ENCODE results near the gene GAREM2. TPM values are rescaled to one million over a fixed set of nuclear protein-coding genes. Genes with fewer than 3 reads are reported as not detected.

The GAREM2 gene
- 1 to 10 TPM in 2 of 4 donors, under 1 TPM in 2; 0.25 to 1.8 (median 0.74) TPM for total RNA-seq

DNA sequence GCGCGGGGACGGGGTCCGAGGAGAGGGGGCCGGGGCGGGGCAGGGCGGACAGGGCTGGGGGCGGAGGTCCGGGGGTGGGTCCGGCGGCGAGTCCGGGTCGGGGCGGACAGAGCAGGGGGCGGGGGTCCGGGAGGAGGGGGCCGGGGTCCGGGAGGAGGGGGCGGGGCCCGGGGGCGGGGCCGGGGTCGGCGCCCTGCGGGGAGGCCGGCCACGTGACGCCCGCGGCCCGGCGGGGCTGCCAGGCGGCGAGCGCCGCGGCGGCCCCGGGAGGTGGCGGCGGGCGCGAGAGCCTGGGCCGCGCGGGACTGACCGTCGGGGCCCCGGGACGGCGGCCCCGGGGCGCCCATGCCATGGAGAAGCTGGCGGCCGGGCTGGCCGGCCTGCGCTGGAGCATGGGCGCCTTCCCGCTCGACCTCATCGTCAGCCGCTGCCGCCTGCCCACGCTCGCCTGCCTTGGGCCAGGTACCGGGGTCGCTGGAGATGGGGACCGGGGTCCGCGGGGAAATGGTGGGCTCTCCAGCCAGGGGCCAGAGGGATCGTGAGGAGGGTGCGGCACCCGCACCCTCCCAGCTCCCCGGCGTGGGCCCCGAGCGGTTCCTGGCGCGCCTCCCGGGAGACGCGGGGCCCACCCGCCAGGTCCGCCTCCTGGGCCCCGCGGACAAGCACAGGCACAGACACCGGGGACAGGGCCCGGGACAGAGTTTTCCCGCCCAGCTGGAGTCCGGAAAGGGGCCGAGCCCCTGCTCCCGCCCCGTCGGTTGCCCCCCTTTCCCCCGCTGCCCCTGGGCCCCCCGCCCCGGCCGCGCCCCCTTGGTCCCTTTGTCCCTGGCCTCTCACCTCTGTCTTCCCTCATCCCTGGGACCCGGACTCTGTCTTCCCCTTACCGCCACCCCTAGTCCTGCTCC, at the start of gene GAREM2:
GAREM2 (plus strand) TSS at position 218 of the 905 bp plus-strand sequence; CDS start at position 351, 133 bp downstream.
- peaks cover 22 to 27% (median 23%) of the 10 kb centered on the region in 3 donors for H3K27me3 ChIP-seq
- peak within 1 kb of the TSS; percentile 40 to 51 (median 47) for H3K4me3 ChIP-seq
- in situ Hi-C loops (cut with MboI; ENCODE audit: low sequenced_read_pairs in 4 of 4): no loop called here

DNA sequence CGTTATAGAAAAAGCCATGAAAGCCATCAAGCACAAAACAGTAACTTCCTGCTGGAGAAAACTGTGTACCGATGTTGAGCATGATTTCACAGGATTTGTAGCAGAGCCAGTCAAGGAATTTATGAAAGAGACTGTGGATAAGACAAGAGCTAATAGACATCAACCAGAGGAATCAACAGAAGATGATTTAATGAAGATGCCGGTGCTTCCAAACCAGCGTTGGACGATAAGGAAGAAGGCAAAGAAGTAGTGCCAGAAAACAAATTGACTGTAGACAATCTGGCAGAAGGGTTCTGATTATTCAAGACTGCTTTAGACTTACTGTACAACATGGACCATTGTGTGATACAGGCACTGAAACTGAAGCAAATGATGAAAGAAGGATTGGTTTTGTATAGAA, 49.5 kb upstream of the GAREM2 start:
- in situ Hi-C loops (cut with MboI; ENCODE audit: low sequenced_read_pairs in 4 of 4): no loop called here
- Histone ChIP-seq H3K4me1 (peaks cover 85 to 92% of the 10 kb centered on the region in 2 donors), H3K36me3 (no peaks in the 10 kb centered on the region), H3K4me3 (no peak overlapping the region), H3K27me3 (no peaks in the 10 kb centered on the region), H3K27ac (peak overlapping the region; percentile 77 to 95 (median 86)), H3K9me3 (no peaks in the 10 kb centered on the region)
- ATAC-seq (no peak), DNase-seq (no peak)
- TF ChIP-seq POLR2A (IDR thresholded peaks at IDR 0.05): no peak
- TF ChIP-seq, protein P1, sequence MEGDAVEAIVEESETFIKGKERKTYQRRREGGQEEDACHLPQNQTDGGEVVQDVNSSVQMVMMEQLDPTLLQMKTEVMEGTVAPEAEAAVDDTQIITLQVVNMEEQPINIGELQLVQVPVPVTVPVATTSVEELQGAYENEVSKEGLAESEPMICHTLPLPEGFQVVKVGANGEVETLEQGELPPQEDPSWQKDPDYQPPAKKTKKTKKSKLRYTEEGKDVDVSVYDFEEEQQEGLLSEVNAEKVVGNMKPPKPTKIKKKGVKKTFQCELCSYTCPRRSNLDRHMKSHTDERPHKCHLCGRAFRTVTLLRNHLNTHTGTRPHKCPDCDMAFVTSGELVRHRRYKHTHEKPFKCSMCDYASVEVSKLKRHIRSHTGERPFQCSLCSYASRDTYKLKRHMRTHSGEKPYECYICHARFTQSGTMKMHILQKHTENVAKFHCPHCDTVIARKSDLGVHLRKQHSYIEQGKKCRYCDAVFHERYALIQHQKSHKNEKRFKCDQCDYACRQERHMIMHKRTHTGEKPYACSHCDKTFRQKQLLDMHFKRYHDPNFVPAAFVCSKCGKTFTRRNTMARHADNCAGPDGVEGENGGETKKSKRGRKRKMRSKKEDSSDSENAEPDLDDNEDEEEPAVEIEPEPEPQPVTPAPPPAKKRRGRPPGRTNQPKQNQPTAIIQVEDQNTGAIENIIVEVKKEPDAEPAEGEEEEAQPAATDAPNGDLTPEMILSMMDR (IDR thresholded peaks at IDR 0.05 in 4 of 5, conservative IDR thresholded peaks at IDR 0.05 in 1 of 5): no peak
- intact Hi-C loops (cut with DNase I; ENCODE audit: low total_unique reads): no loop called here

More for the DNA sequence above, at the start of gene GAREM2:
- TF ChIP-seq, protein P1 (IDR thresholded peaks at IDR 0.05 in 4 of 5, conservative IDR thresholded peaks at IDR 0.05 in 1 of 5): no peak
- H3K27ac ChIP-seq: no peak within 1 kb of the TSS
- intact Hi-C loops (cut with DNase I; ENCODE audit: low total_unique reads): no loop called here
- no peaks in the 10 kb centered on the region for H3K36me3 ChIP-seq
- ATAC-seq (peak in 1 of 2 donors; percentile 7), DNase-seq (no peak)
- H3K9me3 ChIP-seq: no peaks in the 10 kb centered on the region
- H3K4me1 ChIP-seq: peaks cover 0 to 8% of the 10 kb centered on the region in 2 donors

DNA sequence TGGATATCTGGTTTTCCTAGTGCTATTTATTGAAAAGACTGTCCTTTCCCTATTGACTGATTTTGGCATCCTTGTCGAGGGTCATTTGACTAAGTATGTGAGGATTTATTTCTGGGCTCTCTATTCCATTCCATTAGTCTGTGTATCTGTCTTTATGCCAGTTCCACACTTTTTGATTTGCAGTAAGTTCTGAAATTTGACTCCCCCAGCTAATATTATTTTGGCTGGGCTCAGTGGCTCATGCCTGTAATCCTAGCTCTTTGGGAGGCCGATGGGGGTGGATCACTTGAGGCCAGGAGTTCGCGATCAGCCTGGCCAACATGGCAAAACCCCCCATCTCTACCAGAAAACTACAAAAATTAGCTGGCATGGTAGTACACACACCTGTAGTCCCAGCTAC, 46.8 kb upstream of the GAREM2 start:
- intact Hi-C loops (cut with DNase I; ENCODE audit: low total_unique reads): no loop called here
- Histone ChIP-seq H3K4me1 (peaks cover 65 to 92% of the 10 kb centered on the region in 2 donors), H3K36me3 (no peaks in the 10 kb centered on the region), H3K4me3 (peak overlapping the region in 1 of 4 donors; percentile 12), H3K27me3 (no peaks in the 10 kb centered on the region), H3K9me3 (no peaks in the 10 kb centered on the region), H3K27ac (peak overlapping the region; percentile 77 to 95 (median 86))
- TF ChIP-seq, protein P1 (IDR thresholded peaks at IDR 0.05 in 4 of 5, conservative IDR thresholded peaks at IDR 0.05 in 1 of 5): no peak
- no peak for TF ChIP-seq POLR2A (IDR thresholded peaks at IDR 0.05)
- DNase-seq (peak; percentile 34 to 57), ATAC-seq (peak; percentile 17 to 38)
- in situ Hi-C loops (cut with MboI; ENCODE audit: low sequenced_read_pairs in 4 of 4): no loop called here

DNA sequence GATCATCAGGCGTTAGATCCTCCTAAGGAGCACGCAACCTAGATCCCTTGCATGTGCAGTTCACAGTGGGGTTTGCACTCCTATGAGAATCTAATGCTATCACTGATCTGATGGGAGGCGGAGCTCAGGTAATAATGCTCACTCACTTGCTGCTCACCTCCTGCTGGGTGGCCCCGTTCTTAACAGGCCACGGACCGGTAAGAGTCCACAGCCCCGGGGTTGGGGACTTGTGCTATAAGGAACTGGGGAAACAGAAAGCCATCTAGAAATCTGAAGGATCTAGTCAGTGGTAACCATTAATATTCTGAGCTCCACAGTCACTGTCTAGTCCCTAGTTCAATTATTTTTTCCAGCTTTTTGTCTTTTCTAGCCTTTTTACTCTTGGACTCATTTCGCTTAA, 44.7 kb upstream of the GAREM2 start:
- H3K36me3 ChIP-seq: no peaks in the 10 kb centered on the region
- no peaks in the 10 kb centered on the region for H3K9me3 ChIP-seq
- peaks cover 53 to 71% of the 10 kb centered on the region in 2 donors for H3K4me1 ChIP-seq
- H3K27me3 ChIP-seq: no peaks in the 10 kb centered on the region
- DNase-seq (no peak), ATAC-seq (no peak)
- peak overlapping the region; percentile 77 to 95 (median 86) for H3K27ac ChIP-seq
- peak overlapping the region in 2 of 4 donors; percentile 12 to 21 for H3K4me3 ChIP-seq
- in situ Hi-C loops (cut with MboI; ENCODE audit: low sequenced_read_pairs in 4 of 4): no loop called here
- TF ChIP-seq, protein P1 (IDR thresholded peaks at IDR 0.05 in 4 of 5, conservative IDR thresholded peaks at IDR 0.05 in 1 of 5): no peak
- TF ChIP-seq POLR2A (IDR thresholded peaks at IDR 0.05): no peak
- intact Hi-C loops (cut with DNase I; ENCODE audit: low total_unique reads): loop anchor here (2.0 kb wide), 1 partner anchor 41 kb away; no protein-coding TSS in a partner anchor

Measured in gastrocnemius medialis (tissue), 4 donors.